Common myeloid progenitor, CD34-positive (primary cell): ENCODE data around the gene ITGB5.

ENCODE experiments used
- CTCF ChIA-PET: fragments of 350-600 bp; sonication (Branson Sonifier 250); formaldehyde crosslinking; loops from one replicate; lab custom pipeline; 2021; ENCODE audit warnings: antibody characterized with exemption; lab: Charles Lee
- POLR2A ChIA-PET: fragments of 350-600 bp; sonication (Branson Sonifier 250); formaldehyde crosslinking; loops from one replicate; lab custom pipeline; 2021; ENCODE audit warnings: antibody characterized with exemption; lab: Charles Lee
- DNase-seq, 3 donors: peaks; one replicate each; pipeline versions ENCODE4 v3.0.0 to v3.0.0-alpha.2; 2013
- H3K27ac ChIP-seq, 2 experiments: 1 replicate in 1 of 2; 2 replicates in 1 of 2; pipeline ENCODE4 v1.7.0; 2013; ENCODE audit warnings: inconsistent platforms in 2 of 2, low read length in 2 of 2, mild to moderate bottlenecking in 2 of 2, low read depth in 1 of 2, moderate library complexity in 1 of 2; ENCODE audit not compliant: severe bottlenecking in 2 of 2, insufficient read depth in 1 of 2, poor library complexity in 1 of 2
- H3K27me3 ChIP-seq, 5 experiments: replicated peaks in 2 of 5; 1 replicate in 3 of 5; 2 replicates in 2 of 5; pipeline versions ENCODE4 v1.6.1 to v1.7.0; 2013; ENCODE audit warnings: low read length in 4 of 5, mild to moderate bottlenecking in 2 of 5, moderate library complexity in 2 of 5, inconsistent platforms in 1 of 5; ENCODE audit not compliant: insufficient read depth in 5 of 5, control insufficient read depth in 4 of 5
- H3K36me3 ChIP-seq, 4 experiments: 1 replicate in 2 of 4; 2 replicates in 2 of 4; pipeline versions ENCODE4 v1.6.1 to v1.7.0; 2013; ENCODE audit warnings: low read length in 3 of 4, control low read depth in 1 of 4, mild to moderate bottlenecking in 1 of 4; ENCODE audit not compliant: control insufficient read depth in 4 of 4, insufficient read depth in 4 of 4
- H3K4me1 ChIP-seq, 4 experiments: 1 replicate in 3 of 4; 2 replicates in 1 of 4; pipeline versions ENCODE4 v1.6.1 to v1.7.1; 2013; ENCODE audit warnings: low read length in 3 of 4, mild to moderate bottlenecking in 3 of 4, control low read depth in 1 of 4, inconsistent platforms in 1 of 4, moderate library complexity in 1 of 4; ENCODE audit not compliant: control insufficient read depth in 4 of 4, insufficient read depth in 4 of 4; ENCODE audit errors: control extremely low read depth in 1 of 4
- H3K4me3 ChIP-seq, 7 experiments: 1 replicate in 4 of 7; 2 replicates in 3 of 7; pipeline versions ENCODE4 v1.5.1 to v1.7.0; 2013; ENCODE audit warnings: mild to moderate bottlenecking in 7 of 7, low read length in 6 of 7, moderate library complexity in 6 of 7, inconsistent platforms in 2 of 7, low read depth in 2 of 7, control low read depth in 1 of 7; ENCODE audit not compliant: insufficient read depth in 4 of 7, control insufficient read depth in 1 of 7; ENCODE audit errors: extremely low read depth in 1 of 7
- H3K9me3 ChIP-seq, 5 experiments: 1 replicate in 4 of 5; 2 replicates in 1 of 5; pipeline versions ENCODE4 v1.6.1 to v1.7.1; 2013; ENCODE audit warnings: low read length in 4 of 5, mild to moderate bottlenecking in 2 of 5, inconsistent platforms in 1 of 5, low read depth in 1 of 5, moderate library complexity in 1 of 5; ENCODE audit not compliant: control insufficient read depth in 4 of 5, insufficient read depth in 2 of 5; ENCODE audit errors: control extremely low read depth in 1 of 5
- WGBS: methylation state at CpG from one replicate; pipeline ENCODE4 v1.1.5; 2013; ENCODE audit not compliant: insufficient coverage; 5-methylcytosine and 5-hydroxymethylcytosine counted together

The ITGB5 gene

DNA sequence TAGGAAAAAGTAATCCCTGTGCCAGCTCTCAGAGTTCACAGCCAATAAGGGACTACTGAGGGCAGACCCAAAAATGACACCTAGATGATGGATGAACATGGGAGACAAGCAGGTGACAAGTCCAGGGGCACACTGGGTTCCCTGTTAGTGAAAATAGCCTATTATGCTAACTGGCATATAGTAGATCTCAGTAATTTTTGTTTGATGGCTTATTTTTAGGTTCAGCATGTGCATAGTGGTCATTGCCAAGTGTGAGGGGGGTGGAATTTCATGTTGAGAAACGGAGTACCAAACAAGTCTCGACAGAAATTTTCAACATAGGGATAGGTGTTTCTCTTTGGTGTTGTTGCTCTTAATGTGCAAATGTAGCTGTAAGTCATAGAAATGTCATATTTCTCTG, 6.4 kb upstream of the ITGB5 start:
- ChIA-PET POLR2A (no interaction called here), CTCF (interaction anchor here (1.4 kb wide), 1 partner anchor 12 kb away, joined by 3 read pairs; no protein-coding TSS in a partner anchor)
- H3K36me3 ChIP-seq = no peaks in the 10 kb centered on the region
- H3K27ac ChIP-seq = no peak overlapping the region
- H3K4me3 ChIP-seq = no peak overlapping the region
- DNase-seq = no peak
- peaks cover 5 to 14% (median 5%) of the 10 kb centered on the region in 5 experiments for H3K27me3 ChIP-seq
- H3K4me1 ChIP-seq = no peaks in the 10 kb centered on the region
- WGBS = 83% methylated on average over 2 of the region's 2 CpGs
- no peaks in the 10 kb centered on the region for H3K9me3 ChIP-seq

- H3K27me3 ChIP-seq = peaks cover 10 to 40% (median 12%) of the 10 kb centered on the region in 5 experiments
- WGBS = 100% methylated on average over 2 of the region's 5 CpGs
- CTCF ChIA-PET = interaction anchor here (1.3 to 4.5 kb wide), 3 partner anchors 12 to 130 kb away, joined by 3 to 26 read pairs (median 6); no protein-coding TSS in a partner anchor
Observed at GRCh38 chr3:124890573-124891190, 3.5 kb upstream of the ITGB5 start.

DNA sequence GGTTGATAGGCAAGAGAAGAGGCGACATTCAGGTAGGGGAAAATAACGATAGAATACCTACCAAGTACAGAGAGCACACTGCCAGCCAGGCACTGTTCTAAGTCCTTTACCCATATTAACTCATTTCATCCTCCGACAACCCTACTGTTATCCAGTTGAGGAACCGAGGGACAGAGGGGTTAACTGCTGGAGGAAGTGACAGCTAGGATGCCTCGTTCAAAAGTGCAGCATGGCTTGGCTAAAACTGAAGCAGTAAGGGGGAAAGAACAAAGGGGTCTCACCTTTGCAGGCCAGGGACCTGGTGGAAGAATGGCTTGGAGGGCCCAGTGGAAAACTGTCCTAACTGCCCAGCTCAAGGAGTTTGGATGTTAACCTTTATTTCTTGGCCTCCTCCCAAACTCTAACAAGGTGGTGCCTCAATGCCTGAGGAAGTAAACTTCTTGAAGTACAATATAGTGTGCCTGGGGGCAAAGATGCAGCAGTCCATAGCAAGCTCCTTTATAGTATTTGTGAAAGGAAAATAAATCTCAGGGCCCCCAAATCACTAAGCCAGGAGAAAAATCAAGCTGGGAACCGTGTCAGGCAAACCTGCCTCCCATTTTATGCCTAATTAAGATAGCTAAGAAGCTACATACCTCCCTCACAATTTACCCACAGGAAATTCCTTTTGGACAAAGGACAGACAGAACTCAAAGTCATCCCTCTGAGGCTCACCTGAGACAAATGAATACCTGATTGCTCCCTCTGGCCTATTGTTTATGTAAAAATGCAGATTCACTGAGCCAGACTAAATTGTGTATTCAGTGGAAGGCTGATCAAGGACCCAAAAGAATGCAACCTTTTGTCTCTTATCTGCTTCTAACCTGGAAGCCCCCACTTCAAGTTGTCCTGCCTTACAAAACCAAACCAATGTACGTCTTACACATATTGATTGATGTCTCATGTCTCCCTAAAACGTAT, 1.6 kb upstream of the ITGB5 start:
- peaks cover 0 to 20% (median 18%) of the 10 kb centered on the region in 4 experiments for H3K4me1 ChIP-seq
- H3K36me3 ChIP-seq = no peaks in the 10 kb centered on the region
- H3K27me3 ChIP-seq = peaks cover 12 to 51% (median 16%) of the 10 kb centered on the region in 5 experiments
- no peaks in the 10 kb centered on the region for H3K9me3 ChIP-seq
- CTCF ChIA-PET = interaction anchor here (0.8 to 4.5 kb wide), 8 partner anchors 9 to 122 kb away, joined by 3 to 26 read pairs (median 3); no protein-coding TSS in a partner anchor
- H3K27ac ChIP-seq = no peak overlapping the region
- 56% methylated on average over 5 of the region's 8 CpGs for WGBS
- POLR2A ChIA-PET = interaction anchor here (0.5 kb wide), 1 partner anchor 168 kb away, joined by 4 read pairs; no protein-coding TSS in a partner anchor
- no peak for DNase-seq
- H3K4me3 ChIP-seq = no peak overlapping the region

More at GRCh38 chr3:124890573-124891190, 3.5 kb upstream of the ITGB5 start:
- H3K4me1 ChIP-seq = peaks cover 0 to 20% (median 18%) of the 10 kb centered on the region in 4 experiments
- H3K4me3 ChIP-seq = no peak overlapping the region
- no peaks in the 10 kb centered on the region for H3K36me3 ChIP-seq
- DNase-seq = no peak
- POLR2A ChIA-PET = interaction anchor here (0.6 kb wide), 1 partner anchor 63 kb away, joined by 3 read pairs; no protein-coding TSS in a partner anchor
- H3K9me3 ChIP-seq = no peaks in the 10 kb centered on the region
- no peak overlapping the region for H3K27ac ChIP-seq

- ChIA-PET POLR2A (interaction anchor here (0.6 kb wide), 1 partner anchor 97 kb away, joined by 3 read pairs; no protein-coding TSS in a partner anchor), CTCF (interaction anchor here (1.3 to 4.5 kb wide), 4 partner anchors 15 to 127 kb away, joined by 3 to 26 read pairs (median 4); no protein-coding TSS in a partner anchor)
- Histone ChIP-seq H3K4me1 (peaks cover 0 to 20% (median 18%) of the 10 kb centered on the region in 4 experiments), H3K36me3 (no peaks in the 10 kb centered on the region), H3K27me3 (peaks cover 12 to 55% (median 16%) of the 10 kb centered on the region in 5 experiments), H3K9me3 (no peaks in the 10 kb centered on the region), H3K4me3 (peak overlapping the region; percentile 10 to 78 (median 70)), H3K27ac (no peak overlapping the region)
- 92% methylated on average over 6 of the region's 11 CpGs for WGBS
- DNase-seq = no peak
Observed at GRCh38 chr3:124887932-124888298, 750 bp upstream of the ITGB5 start.

- ChIA-PET CTCF (interaction anchor here (1.0 to 1.4 kb wide), 2 partner anchors 125 kb away, joined by 4 to 6 read pairs; no protein-coding TSS in a partner anchor), POLR2A (no interaction called here)
- DNase-seq = peak in 2 of 3 donors; percentile 46 to 52
- Histone ChIP-seq H3K27me3 (peaks cover 12 to 55% (median 18%) of the 10 kb centered on the region in 5 experiments), H3K4me1 (peaks cover 0 to 20% (median 18%) of the 10 kb centered on the region in 4 experiments), H3K4me3 (peak overlapping the region in 5 of 7 experiments; percentile 47 to 78 (median 70)), H3K9me3 (no peaks in the 10 kb centered on the region), H3K36me3 (no peaks in the 10 kb centered on the region), H3K27ac (no peak overlapping the region)
- under 1% methylated on average over 55 of the region's 87 CpGs for WGBS
Observed at GRCh38 chr3:124886168-124887056, 753 bp downstream of the ITGB5 start.
